Measurements from ENCODE around the gene NEURL3.

- TF ChIP-seq CTCF (IDR thresholded peaks at IDR 0.05; ENCODE audit: insufficient read depth, low read length): no peak
- no peak for TF ChIP-seq POLR2AphosphoS5 (IDR thresholded peaks at IDR 0.05; ENCODE audit: low read depth)
- no peak for TF ChIP-seq GABPA (IDR thresholded peaks at IDR 0.05; ENCODE audit: low read depth)
- no peak for TF ChIP-seq REST (IDR thresholded peaks at IDR 0.05; ENCODE audit: insufficient replicate concordance, low read depth)
Measured at GRCh38 chr2:96537734-96538486, 32.8 kb upstream of the NEURL3 start.

All from HL-60 (cell line).